ENCODE measurements around the gene SMURF2. TPM values are rescaled to one million over a fixed set of nuclear protein-coding genes. Genes with fewer than 3 reads are reported as not detected.
"Not testable (repeated sequence)": the region's sequence is repeated elsewhere in the genome, so short reads cannot be mapped to it uniquely, and the experiment has no call there.

Gene SMURF2
- total RNA-seq, 1 experiment from 2014 or later, result 8.0 TPM

DNA sequence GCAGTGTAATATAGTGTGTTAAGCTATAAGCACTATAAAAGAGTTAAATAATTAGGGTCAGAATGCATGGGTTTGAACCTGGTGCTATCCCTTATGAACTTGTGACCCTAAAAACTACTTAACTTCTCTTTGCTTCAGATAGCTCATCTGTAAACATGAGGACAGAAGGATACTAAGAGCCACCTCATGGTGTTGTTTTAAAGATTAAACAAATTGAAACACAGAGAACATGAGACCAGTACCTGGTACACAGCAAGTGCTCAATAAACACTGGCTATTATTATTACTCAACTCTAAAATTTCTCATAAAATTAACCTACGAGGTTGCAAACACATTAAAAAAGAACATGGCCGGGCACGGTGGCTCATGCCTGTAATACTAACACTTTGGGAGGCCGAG lies 43.3 kb downstream of the SMURF2 start:
- H2AFZ ChIP-seq (ENCODE audit: low read length), result no peak overlapping the region
- peaks cover 35% of the 10 kb centered on the region for H4K20me1 ChIP-seq (ENCODE audit: insufficient read depth, low read depth, low read length)
- H3K4me2 ChIP-seq (ENCODE audit: low read depth, low read length, poor library complexity, severe bottlenecking), result no peak overlapping the region

GRCh38 chr17:64617125-64617780 lies 44.9 kb downstream of the SMURF2 start:
- Histone ChIP-seq H3K9me3 (ENCODE audit: low read length) (no peaks in the 10 kb centered on the region), H3K36me3 (ENCODE audit: insufficient read depth, low read length) (no peaks in the 10 kb centered on the region), H4K20me1 (ENCODE audit: insufficient read depth, low read depth, low read length) (peaks cover 23% of the 10 kb centered on the region), H3K9me2 (replicated peaks; ENCODE audit: insufficient read depth, low read length) (no peaks in the 10 kb centered on the region), H3K27me3 (ENCODE audit: low read length) (no peaks in the 10 kb centered on the region), H3K4me1 (ENCODE audit: low read length) (no peaks in the 10 kb centered on the region), H2AFZ (ENCODE audit: low read length) (no peak overlapping the region), H3K27ac (ENCODE audit: low read length) (no peak overlapping the region), H3K79me2 (ENCODE audit: low read length) (no peaks in the 10 kb centered on the region; the same call in 1 of the 2 replicates), H3K9ac (ENCODE audit: low read length) (no peak overlapping the region), H3K4me2 (ENCODE audit: low read depth, low read length, poor library complexity, severe bottlenecking) (no peak overlapping the region), H3K4me3 (ENCODE audit: low read length) (no peak overlapping the region)
- no peak for DNase-seq

More for the DNA sequence above, 43.3 kb downstream of the SMURF2 start:
- Histone ChIP-seq H3K27me3 (ENCODE audit: low read length) (no peaks in the 10 kb centered on the region), H3K27ac (ENCODE audit: low read length) (no peak overlapping the region), H3K9ac (ENCODE audit: low read length) (no peak overlapping the region), H3K36me3 (ENCODE audit: insufficient read depth, low read length) (no peaks in the 10 kb centered on the region), H3K9me3 (ENCODE audit: low read length) (no peaks in the 10 kb centered on the region), H3K4me3 (ENCODE audit: low read length) (no peak overlapping the region), H3K9me2 (replicated peaks; ENCODE audit: insufficient read depth, low read length) (no peaks in the 10 kb centered on the region), H3K79me2 (ENCODE audit: low read length) (no peaks in the 10 kb centered on the region; the same call in 1 of the 2 replicates), H3K4me1 (ENCODE audit: low read length) (no peaks in the 10 kb centered on the region)
- no peak for DNase-seq

GRCh38 chr17:64615028-64615677 lies 47.0 kb downstream of the SMURF2 start:
- Histone ChIP-seq H3K4me3 (ENCODE audit: low read length) (no peak overlapping the region), H3K4me1 (ENCODE audit: low read length) (no peaks in the 10 kb centered on the region), H3K9ac (ENCODE audit: low read length) (no peak overlapping the region), H3K27ac (ENCODE audit: low read length) (no peak overlapping the region), H3K9me3 (ENCODE audit: low read length) (no peaks in the 10 kb centered on the region), H3K4me2 (ENCODE audit: low read depth, low read length, poor library complexity, severe bottlenecking) (no peak overlapping the region), H3K36me3 (ENCODE audit: insufficient read depth, low read length) (no peaks in the 10 kb centered on the region), H4K20me1 (ENCODE audit: insufficient read depth, low read depth, low read length) (peaks cover 25% of the 10 kb centered on the region; the same call in 1 of the 2 replicates), H2AFZ (ENCODE audit: low read length) (no peak overlapping the region), H3K79me2 (ENCODE audit: low read length) (no peaks in the 10 kb centered on the region; the same call in 1 of the 2 replicates), H3K9me2 (replicated peaks; ENCODE audit: insufficient read depth, low read length) (no peaks in the 10 kb centered on the region), H3K27me3 (ENCODE audit: low read length) (no peaks in the 10 kb centered on the region)
- DNase-seq, result no peak

- H3K4me2 ChIP-seq (ENCODE audit: low read depth, low read length, poor library complexity, severe bottlenecking), result no peak overlapping the region
Measured at GRCh38 chr17:64614266-64615027, 47.7 kb downstream of the SMURF2 start.

DNA sequence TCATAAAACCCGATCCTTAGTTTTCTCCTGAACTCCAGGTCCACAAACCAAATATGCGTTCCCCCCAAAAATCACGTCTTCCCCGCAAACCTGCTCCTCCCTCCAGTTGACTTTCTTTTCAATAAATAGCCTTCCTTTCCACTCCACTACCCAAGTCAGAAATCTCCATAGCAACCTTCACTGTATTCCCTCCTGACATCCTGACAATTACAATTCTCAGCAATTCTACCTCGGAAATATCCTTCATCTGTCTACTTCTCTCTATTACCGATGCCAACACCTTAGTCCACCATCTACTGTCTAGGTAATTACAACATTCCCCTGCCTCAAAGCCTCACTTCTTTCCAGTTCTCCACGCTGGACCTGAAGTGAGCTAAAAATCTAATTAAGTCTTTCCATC lies 50.7 kb downstream of the SMURF2 start:
- Histone ChIP-seq H3K4me2 (ENCODE audit: low read depth, low read length, poor library complexity, severe bottlenecking) (no peak overlapping the region), H3K36me3 (ENCODE audit: insufficient read depth, low read length) (no peaks in the 10 kb centered on the region), H3K27ac (ENCODE audit: low read length) (no peak overlapping the region), H3K9ac (ENCODE audit: low read length) (no peak overlapping the region), H3K4me1 (ENCODE audit: low read length) (no peaks in the 10 kb centered on the region), H3K9me2 (replicated peaks; ENCODE audit: insufficient read depth, low read length) (no peaks in the 10 kb centered on the region), H3K79me2 (ENCODE audit: low read length) (no peaks in the 10 kb centered on the region), H3K9me3 (ENCODE audit: low read length) (no peaks in the 10 kb centered on the region), H4K20me1 (ENCODE audit: insufficient read depth, low read depth, low read length) (peaks cover 18% of the 10 kb centered on the region), H3K27me3 (ENCODE audit: low read length) (no peaks in the 10 kb centered on the region), H3K4me3 (ENCODE audit: low read length) (no peak overlapping the region), H2AFZ (ENCODE audit: low read length) (no peak overlapping the region)
- no peak for DNase-seq

More at GRCh38 chr17:64614266-64615027, 47.7 kb downstream of the SMURF2 start:
- no peaks in the 10 kb centered on the region for H3K9me3 ChIP-seq (ENCODE audit: low read length)
- H3K9ac ChIP-seq (ENCODE audit: low read length), result no peak overlapping the region
- no peak overlapping the region for H3K27ac ChIP-seq (ENCODE audit: low read length)
- H3K4me3 ChIP-seq (ENCODE audit: low read length), result no peak overlapping the region
- DNase-seq, result no peak
- H4K20me1 ChIP-seq (ENCODE audit: insufficient read depth, low read depth, low read length), result peaks cover 22% of the 10 kb centered on the region; the same call in 1 of the 2 replicates
- no peaks in the 10 kb centered on the region for H3K36me3 ChIP-seq (ENCODE audit: insufficient read depth, low read length)
- no peaks in the 10 kb centered on the region for H3K9me2 ChIP-seq (replicated peaks; ENCODE audit: insufficient read depth, low read length)
- no peaks in the 10 kb centered on the region for H3K4me1 ChIP-seq (ENCODE audit: low read length)
- H3K27me3 ChIP-seq (ENCODE audit: low read length), result no peaks in the 10 kb centered on the region
- no peaks in the 10 kb centered on the region; the same call in 1 of the 2 replicates for H3K79me2 ChIP-seq (ENCODE audit: low read length)
- H2AFZ ChIP-seq (ENCODE audit: low read length), result no peak overlapping the region

GRCh38 chr17:64610244-64610643 lies 51.9 kb downstream of the SMURF2 start:
- H4K20me1 ChIP-seq (ENCODE audit: insufficient read depth, low read depth, low read length), result peaks cover 15% of the 10 kb centered on the region
- not testable (repeated sequence) for H3K9me2 ChIP-seq (replicated peaks; ENCODE audit: insufficient read depth, low read length); H3K27ac ChIP-seq (ENCODE audit: low read length); H3K4me2 ChIP-seq (ENCODE audit: low read depth, low read length, poor library complexity, severe bottlenecking); H3K79me2 ChIP-seq (ENCODE audit: low read length); H3K4me1 ChIP-seq (ENCODE audit: low read length); H3K9me3 ChIP-seq (ENCODE audit: low read length); H3K9ac ChIP-seq (ENCODE audit: low read length); H3K36me3 ChIP-seq (ENCODE audit: insufficient read depth, low read length); H2AFZ ChIP-seq (ENCODE audit: low read length); H3K27me3 ChIP-seq (ENCODE audit: low read length); DNase-seq; H3K4me3 ChIP-seq (ENCODE audit: low read length)

DNA sequence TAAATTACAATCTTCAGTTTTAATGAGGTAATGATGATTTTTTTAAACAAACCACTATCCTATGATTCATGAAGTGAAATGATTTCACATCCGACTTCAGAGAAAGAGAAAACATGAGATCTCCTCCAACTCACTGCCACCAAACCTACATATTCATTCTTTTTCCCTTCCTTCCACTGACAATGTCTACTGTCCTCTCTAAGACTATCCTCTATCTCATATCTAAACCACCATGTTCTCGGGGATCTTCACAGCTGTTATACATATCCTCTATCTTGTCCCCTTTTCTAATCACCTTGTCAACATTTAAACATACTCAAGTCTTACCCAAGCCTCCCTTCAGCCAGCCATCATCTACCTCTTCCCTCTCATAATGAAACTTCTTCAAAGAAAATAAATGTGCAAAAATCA lies 53.5 kb downstream of the SMURF2 start:
- no peak for DNase-seq
- H3K4me1 ChIP-seq (ENCODE audit: low read length), result no peaks in the 10 kb centered on the region
- H3K9me3 ChIP-seq (ENCODE audit: low read length), result no peaks in the 10 kb centered on the region
- no peak overlapping the region for H3K27ac ChIP-seq (ENCODE audit: low read length)
- H3K9me2 ChIP-seq (replicated peaks; ENCODE audit: insufficient read depth, low read length), result no peaks in the 10 kb centered on the region
- H4K20me1 ChIP-seq (ENCODE audit: insufficient read depth, low read depth, low read length), result peaks cover 14% of the 10 kb centered on the region
- no peak overlapping the region for H3K4me3 ChIP-seq (ENCODE audit: low read length)
- H3K4me2 ChIP-seq (ENCODE audit: low read depth, low read length, poor library complexity, severe bottlenecking), result no peak overlapping the region
- no peaks in the 10 kb centered on the region for H3K36me3 ChIP-seq (ENCODE audit: insufficient read depth, low read length)
- H3K9ac ChIP-seq (ENCODE audit: low read length), result no peak overlapping the region
- no peaks in the 10 kb centered on the region for H3K79me2 ChIP-seq (ENCODE audit: low read length)
- no peak overlapping the region for H2AFZ ChIP-seq (ENCODE audit: low read length)
- no peaks in the 10 kb centered on the region for H3K27me3 ChIP-seq (ENCODE audit: low read length)

Measured in Karpas-422 (cell line).